ENCODE data around the gene LRRC75A.
"Not testable (repeated sequence)": the region's sequence is repeated elsewhere in the genome, so short reads cannot be mapped to it uniquely, and the experiment has no call there.

LRRC75A gene

DNA sequence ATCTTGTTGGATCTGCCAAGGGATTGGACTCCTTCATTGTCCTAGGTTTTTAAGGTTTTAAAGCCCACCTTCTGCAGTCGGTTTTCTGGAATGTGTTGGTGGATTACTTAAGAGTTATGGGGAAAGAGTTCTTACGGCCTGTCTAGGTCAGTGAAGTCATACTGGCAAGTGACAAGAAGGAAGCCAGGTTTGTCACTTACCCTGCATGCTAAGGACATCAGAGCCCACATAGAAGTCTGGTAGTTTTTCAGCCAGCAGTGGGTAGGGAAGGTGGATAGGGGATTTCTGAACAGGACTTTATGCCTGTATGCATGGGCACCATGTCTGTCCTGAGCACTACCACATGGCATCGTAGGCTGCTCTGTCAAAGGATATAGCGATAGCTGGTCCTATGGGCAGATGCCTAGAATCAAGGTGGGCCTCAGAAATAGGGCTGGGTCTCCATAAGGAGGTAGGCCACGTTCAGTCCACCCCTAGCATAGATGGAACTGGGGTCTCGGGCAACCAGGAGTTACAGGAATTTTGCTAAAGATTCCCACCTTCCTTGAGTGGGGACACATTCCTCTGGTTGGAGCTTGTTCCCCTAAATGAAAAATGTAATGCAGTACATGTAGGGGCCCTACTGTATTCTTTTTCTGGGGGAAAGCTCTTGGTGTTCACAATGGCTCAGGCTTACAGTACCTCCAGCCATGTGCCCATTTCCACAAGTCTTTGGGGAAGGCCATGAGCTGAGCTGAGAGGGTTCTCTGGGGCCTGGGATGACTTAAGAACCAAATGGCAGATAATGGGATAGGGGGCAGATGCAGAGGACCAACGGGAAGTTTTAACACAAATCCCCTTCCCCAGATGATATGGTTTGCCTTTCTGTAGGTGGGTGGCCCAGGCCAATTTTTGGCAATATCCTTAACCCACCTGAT, 49.1 kb downstream of the LRRC75A start:
- DNase-seq (ENCODE audit: low read depth) = peak; percentile 55
- TF ChIP-seq CTCF (IDR thresholded peaks at IDR 0.05; ENCODE audit: low read depth, low read length) = no peak
- TF ChIP-seq MYC (IDR thresholded peaks at IDR 0.05; ENCODE audit: low read depth, low read length) = no peak
- TF ChIP-seq POLR2A (IDR thresholded peaks at IDR 0.05; ENCODE audit: extremely low read depth, insufficient read length) = no peak
- TF ChIP-seq, protein P1, sequence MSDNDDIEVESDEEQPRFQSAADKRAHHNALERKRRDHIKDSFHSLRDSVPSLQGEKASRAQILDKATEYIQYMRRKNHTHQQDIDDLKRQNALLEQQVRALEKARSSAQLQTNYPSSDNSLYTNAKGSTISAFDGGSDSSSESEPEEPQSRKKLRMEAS (IDR thresholded peaks at IDR 0.05; ENCODE audit: low read depth, low read length) = no peak
- H3K4me3 ChIP-seq (ENCODE audit: low read depth, low read length) = peak overlapping the region; percentile 69

DNA sequence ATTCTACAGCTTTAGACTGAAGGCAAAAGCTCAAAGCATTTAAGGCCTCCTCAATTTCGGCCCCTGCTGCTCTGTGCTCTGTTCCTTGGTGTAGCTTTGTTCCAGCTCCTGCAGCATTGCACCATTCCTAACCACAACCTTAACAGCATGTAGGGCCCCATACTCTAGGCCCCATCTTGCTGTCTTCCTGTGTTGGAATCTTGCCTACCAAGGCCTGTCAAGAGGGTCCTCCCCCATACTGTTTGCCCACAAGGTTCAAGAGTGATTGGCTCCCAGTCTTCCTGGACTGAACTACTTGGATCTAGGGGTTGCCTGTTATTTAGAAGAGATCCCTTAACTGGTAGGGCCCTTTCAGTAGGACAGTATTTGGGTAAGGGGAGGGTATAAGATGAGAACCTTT, 49.9 kb downstream of the LRRC75A start:
- peak; percentile 99 for DNase-seq (ENCODE audit: low read depth)
- H3K4me3 ChIP-seq (ENCODE audit: low read depth, low read length) = peak overlapping the region; percentile 69
- no peak for TF ChIP-seq CTCF (IDR thresholded peaks at IDR 0.05; ENCODE audit: low read depth, low read length)
- TF ChIP-seq, protein P1 (IDR thresholded peaks at IDR 0.05; ENCODE audit: low read depth, low read length) = peak; percentile 60; the same call in 1 of the 2 replicates
- peak; percentile 88 for TF ChIP-seq MYC (IDR thresholded peaks at IDR 0.05; ENCODE audit: low read depth, low read length)
- TF ChIP-seq POLR2A (IDR thresholded peaks at IDR 0.05; ENCODE audit: extremely low read depth, insufficient read length) = no peak

DNA sequence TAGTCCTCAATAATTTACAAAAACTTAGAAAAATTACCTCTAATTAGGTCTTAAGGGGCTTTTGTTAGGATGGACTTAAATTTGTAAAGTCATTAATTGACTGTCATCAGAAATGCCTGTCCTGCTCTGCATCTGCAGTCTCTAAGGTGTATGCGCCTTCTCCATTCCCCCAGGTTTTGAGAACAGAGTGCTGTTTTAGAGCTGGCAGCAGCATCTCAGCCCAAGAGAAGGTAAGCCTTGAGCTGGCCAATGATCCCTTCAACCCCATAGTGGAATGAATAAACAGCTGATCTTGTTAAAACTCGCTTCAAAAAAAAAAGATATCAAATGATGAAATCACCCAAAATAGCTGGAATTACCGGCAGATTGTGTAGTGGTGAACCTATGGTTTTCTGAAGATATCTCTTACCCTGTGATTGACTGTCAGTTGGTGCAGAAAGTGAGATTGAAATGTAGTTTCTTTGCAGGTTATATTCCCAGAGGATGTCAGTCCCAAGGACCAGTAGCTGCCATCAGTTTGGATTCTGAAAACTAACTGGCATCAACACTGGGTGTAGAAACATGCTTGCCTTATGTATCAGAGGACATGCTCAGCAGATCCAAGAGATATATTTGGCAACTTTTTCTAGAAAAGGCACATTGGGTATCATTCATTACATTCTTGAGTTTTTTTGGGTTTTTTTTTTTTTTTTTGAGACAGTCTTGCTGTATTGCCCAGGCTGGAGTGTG, 50.9 kb downstream of the LRRC75A start:
- DNase-seq (ENCODE audit: low read depth) = no peak

GRCh38 chr17:16440354-16440753, 51.6 kb downstream of the LRRC75A start:
- H3K4me3 ChIP-seq (ENCODE audit: low read depth, low read length) = peak overlapping the region; percentile 69
- not testable (repeated sequence) for DNase-seq (ENCODE audit: low read depth)

More for the DNA sequence above, 50.9 kb downstream of the LRRC75A start:
- TF ChIP-seq, protein P1 (IDR thresholded peaks at IDR 0.05; ENCODE audit: low read depth, low read length) = no peak
- TF ChIP-seq MYC (IDR thresholded peaks at IDR 0.05; ENCODE audit: low read depth, low read length) (no peak), CTCF (IDR thresholded peaks at IDR 0.05; ENCODE audit: low read depth, low read length) (no peak), POLR2A (IDR thresholded peaks at IDR 0.05; ENCODE audit: extremely low read depth, insufficient read length) (no peak)
- peak overlapping the region; percentile 69 for H3K4me3 ChIP-seq (ENCODE audit: low read depth, low read length)

DNA sequence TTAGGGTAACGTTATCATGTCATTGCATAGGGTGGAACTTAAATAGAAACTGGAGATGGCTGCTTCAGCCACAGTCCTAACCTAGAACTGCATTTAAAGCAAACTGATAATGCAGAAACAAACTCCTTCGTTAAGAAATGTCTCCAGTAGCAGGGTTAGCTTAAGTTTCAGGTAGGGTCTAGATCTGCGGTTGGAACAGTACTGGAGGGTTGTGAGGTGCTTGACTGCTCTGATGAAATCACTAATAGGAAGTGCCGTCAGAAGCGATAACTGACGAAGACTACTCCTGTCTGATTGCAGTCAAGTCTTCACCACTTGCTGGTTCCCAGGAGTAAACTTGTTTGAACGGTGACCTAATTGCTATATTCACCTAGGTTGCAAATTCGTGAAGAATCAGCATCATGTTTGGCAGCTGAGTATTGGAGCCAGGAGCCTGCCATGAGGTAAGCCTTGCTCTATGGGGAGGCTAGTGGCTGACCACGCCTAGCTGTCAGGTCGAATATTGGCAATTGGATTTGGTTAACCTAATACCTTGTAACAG, 52.1 kb downstream of the LRRC75A start:
- peak overlapping the region; percentile 69 for H3K4me3 ChIP-seq (ENCODE audit: low read depth, low read length)
- peak; percentile 77 for DNase-seq (ENCODE audit: low read depth)
- no peak for TF ChIP-seq CTCF (IDR thresholded peaks at IDR 0.05; ENCODE audit: low read depth, low read length)
- no peak for TF ChIP-seq MYC (IDR thresholded peaks at IDR 0.05; ENCODE audit: low read depth, low read length)
- TF ChIP-seq, protein P1 (IDR thresholded peaks at IDR 0.05; ENCODE audit: low read depth, low read length) = no peak
- TF ChIP-seq POLR2A (IDR thresholded peaks at IDR 0.05; ENCODE audit: extremely low read depth, insufficient read length) = peak; percentile 42
